ENCODE results near the gene DYNLT4.
"Not testable (repeated sequence)": the region's sequence is repeated elsewhere in the genome, so short reads cannot be mapped to it uniquely, and the experiment has no call there.

DYNLT4 gene

DNA sequence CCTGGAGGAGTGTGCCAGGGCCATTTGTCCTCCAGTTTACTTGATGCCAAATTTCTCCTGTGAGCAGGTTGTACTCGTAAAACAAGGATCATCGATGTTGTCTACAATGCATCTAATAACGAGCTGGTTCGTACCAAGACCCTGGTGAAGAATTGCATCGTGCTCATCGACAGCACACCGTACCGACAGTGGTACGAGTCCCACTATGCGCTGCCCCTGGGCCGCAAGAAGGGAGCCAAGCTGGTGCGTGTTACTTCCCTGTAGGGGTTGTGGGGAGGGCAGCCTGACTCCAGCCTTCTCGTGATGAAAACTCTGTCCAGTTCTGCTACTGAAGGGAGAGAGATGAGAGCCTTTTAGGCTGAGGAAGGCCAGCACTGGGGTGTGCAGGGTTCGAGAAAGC, 29.6 kb downstream of the DYNLT4 start:
- H3K27me3 ChIP-seq (ENCODE audit: insufficient read depth, low read depth): no peaks in the 10 kb centered on the region
- H3K9ac ChIP-seq: no peak overlapping the region; the same call in 1 of the 2 replicates
- peaks cover 23% of the 10 kb centered on the region; the same call in 1 of the 2 replicates for H3K36me3 ChIP-seq (ENCODE audit: insufficient read depth)
- TF ChIP-seq, protein P1, sequence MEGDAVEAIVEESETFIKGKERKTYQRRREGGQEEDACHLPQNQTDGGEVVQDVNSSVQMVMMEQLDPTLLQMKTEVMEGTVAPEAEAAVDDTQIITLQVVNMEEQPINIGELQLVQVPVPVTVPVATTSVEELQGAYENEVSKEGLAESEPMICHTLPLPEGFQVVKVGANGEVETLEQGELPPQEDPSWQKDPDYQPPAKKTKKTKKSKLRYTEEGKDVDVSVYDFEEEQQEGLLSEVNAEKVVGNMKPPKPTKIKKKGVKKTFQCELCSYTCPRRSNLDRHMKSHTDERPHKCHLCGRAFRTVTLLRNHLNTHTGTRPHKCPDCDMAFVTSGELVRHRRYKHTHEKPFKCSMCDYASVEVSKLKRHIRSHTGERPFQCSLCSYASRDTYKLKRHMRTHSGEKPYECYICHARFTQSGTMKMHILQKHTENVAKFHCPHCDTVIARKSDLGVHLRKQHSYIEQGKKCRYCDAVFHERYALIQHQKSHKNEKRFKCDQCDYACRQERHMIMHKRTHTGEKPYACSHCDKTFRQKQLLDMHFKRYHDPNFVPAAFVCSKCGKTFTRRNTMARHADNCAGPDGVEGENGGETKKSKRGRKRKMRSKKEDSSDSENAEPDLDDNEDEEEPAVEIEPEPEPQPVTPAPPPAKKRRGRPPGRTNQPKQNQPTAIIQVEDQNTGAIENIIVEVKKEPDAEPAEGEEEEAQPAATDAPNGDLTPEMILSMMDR (conservative IDR thresholded peaks at IDR 0.05; ENCODE audit: low read depth, low read length): no peak
- H3K4me3 ChIP-seq (IDR thresholded peaks at IDR 0.05; ENCODE audit: insufficient read depth, low read depth, low read length): no peak overlapping the region
- peaks cover 39% of the 10 kb centered on the region for H3K79me2 ChIP-seq (ENCODE audit: insufficient read depth, low read depth)
- H2AFZ ChIP-seq (ENCODE audit: low read depth): no peak overlapping the region
- H3K4me2 ChIP-seq: peak overlapping the region; percentile 94; the same call in 1 of the 2 replicates
- H3K27ac ChIP-seq: no peak overlapping the region
- peaks cover 6% of the 10 kb centered on the region; the same call in 1 of the 2 replicates for H4K20me1 ChIP-seq (ENCODE audit: insufficient read depth)
- peaks cover 23% of the 10 kb centered on the region for H3K4me1 ChIP-seq (ENCODE audit: low read depth, poor library complexity, severe bottlenecking)

DNA sequence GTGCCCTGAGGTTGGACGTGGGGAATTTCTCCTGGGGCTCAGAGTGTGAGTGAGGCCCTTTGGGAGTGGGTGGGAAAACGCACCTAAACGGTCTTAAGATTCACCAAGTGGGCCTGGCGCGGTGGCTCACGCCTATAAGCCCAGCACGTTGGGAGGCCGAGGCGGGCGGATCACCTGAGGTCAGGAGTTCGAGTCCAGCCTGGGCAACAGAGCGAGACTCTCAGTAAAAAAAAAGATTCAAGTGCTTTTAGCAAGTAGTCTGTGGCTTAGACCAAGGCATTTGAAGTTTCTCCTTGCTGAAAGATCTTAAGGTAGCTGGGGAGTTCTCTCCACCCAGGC, 30.5 kb downstream of the DYNLT4 start:
- peak overlapping the region; percentile 10 for H3K4me3 ChIP-seq (IDR thresholded peaks at IDR 0.05; ENCODE audit: insufficient read depth, low read depth, low read length)
- H3K4me2 ChIP-seq: peak overlapping the region; percentile 94
- no peak overlapping the region for H2AFZ ChIP-seq (ENCODE audit: low read depth)
- H3K27ac ChIP-seq: peak overlapping the region; percentile 91; the same call in 1 of the 2 replicates
- H3K79me2 ChIP-seq (ENCODE audit: insufficient read depth, low read depth): peaks cover 39% of the 10 kb centered on the region
- peaks cover 23% of the 10 kb centered on the region for H3K4me1 ChIP-seq (ENCODE audit: low read depth, poor library complexity, severe bottlenecking)
- H4K20me1 ChIP-seq (ENCODE audit: insufficient read depth): peaks cover 6% of the 10 kb centered on the region; the same call in 1 of the 2 replicates
- H3K27me3 ChIP-seq (ENCODE audit: insufficient read depth, low read depth): no peaks in the 10 kb centered on the region
- H3K9ac ChIP-seq: peak overlapping the region; percentile 99; the same call in 1 of the 2 replicates
- H3K36me3 ChIP-seq (ENCODE audit: insufficient read depth): peaks cover 23% of the 10 kb centered on the region; the same call in 1 of the 2 replicates
- TF ChIP-seq, protein P1 (conservative IDR thresholded peaks at IDR 0.05; ENCODE audit: low read depth, low read length): no peak

DNA sequence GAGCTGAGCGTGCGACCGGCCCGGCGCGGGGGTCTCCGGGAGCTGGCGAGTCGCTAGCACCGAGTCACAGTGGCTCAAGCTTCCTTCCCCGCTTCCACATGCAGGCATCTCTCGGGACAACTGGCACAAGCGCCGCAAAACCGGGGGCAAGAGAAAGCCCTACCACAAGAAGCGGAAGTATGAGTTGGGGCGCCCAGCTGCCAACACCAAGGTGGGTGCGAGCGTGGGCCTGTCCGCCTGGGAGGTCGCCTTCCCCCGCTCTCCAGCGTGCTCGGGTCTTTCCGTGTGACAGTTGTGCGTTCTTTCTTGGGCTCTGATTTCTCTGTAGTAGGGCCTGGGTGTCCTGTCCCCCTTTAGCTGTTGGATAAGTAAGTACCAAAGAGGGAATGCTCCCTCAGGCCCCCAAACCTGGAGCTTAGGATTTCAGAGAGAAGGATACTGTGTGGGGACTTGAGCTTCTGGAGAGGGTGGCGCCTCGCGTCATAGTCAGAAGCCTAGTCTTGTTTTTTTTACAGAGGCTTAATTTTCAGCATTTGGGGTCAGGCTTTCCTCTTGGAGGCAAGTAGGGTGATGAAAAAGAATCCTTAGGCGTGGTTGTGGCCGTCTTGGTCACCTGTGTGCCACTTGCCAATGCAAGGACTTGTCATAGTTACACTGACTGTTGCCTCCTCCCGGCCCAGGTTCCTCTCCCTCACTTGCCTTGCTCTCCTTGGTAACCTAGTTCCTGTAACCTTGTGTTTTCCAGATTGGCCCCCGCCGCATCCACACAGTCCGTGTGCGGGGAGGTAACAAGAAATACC, 31.0 kb downstream of the DYNLT4 start:
- H2AFZ ChIP-seq (ENCODE audit: low read depth): peak overlapping the region; percentile 46; the same call in 1 of the 2 replicates
- no peaks in the 10 kb centered on the region for H3K27me3 ChIP-seq (ENCODE audit: insufficient read depth, low read depth)
- TF ChIP-seq, protein P1 (conservative IDR thresholded peaks at IDR 0.05; ENCODE audit: low read depth, low read length): no peak
- H3K4me2 ChIP-seq: peak overlapping the region; percentile 94
- H3K9ac ChIP-seq: peak overlapping the region; percentile 99
- peaks cover 23% of the 10 kb centered on the region for H3K4me1 ChIP-seq (ENCODE audit: low read depth, poor library complexity, severe bottlenecking)
- H3K27ac ChIP-seq: peak overlapping the region; percentile 91
- peaks cover 23% of the 10 kb centered on the region; the same call in 1 of the 2 replicates for H3K36me3 ChIP-seq (ENCODE audit: insufficient read depth)
- peaks cover 6% of the 10 kb centered on the region; the same call in 1 of the 2 replicates for H4K20me1 ChIP-seq (ENCODE audit: insufficient read depth)
- peaks cover 39% of the 10 kb centered on the region for H3K79me2 ChIP-seq (ENCODE audit: insufficient read depth, low read depth)
- peak overlapping the region; percentile 88 for H3K4me3 ChIP-seq (IDR thresholded peaks at IDR 0.05; ENCODE audit: insufficient read depth, low read depth, low read length)

DNA sequence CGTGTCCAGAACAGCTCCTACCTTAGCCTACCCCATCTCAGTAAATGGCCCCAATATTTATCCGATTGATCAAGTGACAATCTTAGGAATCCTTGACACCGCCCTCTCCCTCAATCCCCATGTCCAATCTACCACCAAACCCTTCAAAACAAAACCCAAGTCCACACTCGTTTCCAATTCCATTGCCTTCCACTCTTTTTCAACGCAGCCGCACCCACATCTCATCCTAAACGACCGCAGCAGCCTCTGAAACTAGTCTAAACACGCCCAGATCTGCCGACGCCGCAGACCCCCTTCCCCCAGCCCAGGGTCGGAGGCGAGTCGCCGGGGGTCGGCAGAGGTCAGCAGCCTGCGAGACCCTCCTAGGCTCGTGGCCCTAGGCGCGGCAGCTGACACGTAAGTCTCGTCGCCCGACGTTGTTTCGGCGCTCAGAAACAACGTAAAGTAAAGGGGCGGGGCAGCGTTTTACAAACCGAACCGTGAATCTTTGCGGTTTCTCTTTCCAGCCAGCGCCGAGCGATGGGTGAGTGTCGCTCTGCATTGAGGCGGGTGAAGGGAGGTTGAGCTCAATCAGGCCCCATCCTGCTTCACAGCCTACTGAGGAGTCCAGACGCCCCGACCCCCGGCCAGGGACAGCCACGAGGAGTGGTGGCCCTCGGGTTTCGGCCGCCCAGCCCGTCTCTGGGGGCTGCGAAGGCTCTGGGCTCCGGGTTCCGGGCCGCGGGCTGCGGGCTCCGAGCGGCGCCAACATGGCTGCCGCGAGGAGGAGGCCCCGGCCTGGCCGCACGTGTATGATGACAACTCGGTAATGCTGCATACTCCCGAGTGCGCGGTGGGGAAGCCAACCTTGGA, 31.8 kb downstream of the DYNLT4 start, which contains the start of gene RPS8:
TSS of gene RPS8 (plus strand) at position 463 of the 852 bp plus-strand sequence. CDS start at position 520, 57 bp downstream.
- H3K27me3 ChIP-seq (ENCODE audit: insufficient read depth, low read depth): no peaks in the 10 kb centered on the region
- peaks cover 23% of the 10 kb centered on the region for H3K4me1 ChIP-seq (ENCODE audit: low read depth, poor library complexity, severe bottlenecking)
- peak within 1 kb of the TSS; percentile 88 for H3K4me3 ChIP-seq (IDR thresholded peaks at IDR 0.05; ENCODE audit: insufficient read depth, low read depth, low read length)
- TF ChIP-seq, protein P1 (conservative IDR thresholded peaks at IDR 0.05; ENCODE audit: low read depth, low read length): no peak
- peaks cover 6% of the 10 kb centered on the region; the same call in 1 of the 2 replicates for H4K20me1 ChIP-seq (ENCODE audit: insufficient read depth)
- peak within 1 kb of the TSS; percentile 91 for H3K27ac ChIP-seq
- peak within 1 kb of the TSS; percentile 46 for H2AFZ ChIP-seq (ENCODE audit: low read depth)
- peaks cover 23% of the 10 kb centered on the region; the same call in 1 of the 2 replicates for H3K36me3 ChIP-seq (ENCODE audit: insufficient read depth)
- peaks cover 39% of the 10 kb centered on the region for H3K79me2 ChIP-seq (ENCODE audit: insufficient read depth, low read depth)
- H3K4me2 ChIP-seq: peak within 1 kb of the TSS; percentile 94
- peak within 1 kb of the TSS; percentile 99 for H3K9ac ChIP-seq

DNA sequence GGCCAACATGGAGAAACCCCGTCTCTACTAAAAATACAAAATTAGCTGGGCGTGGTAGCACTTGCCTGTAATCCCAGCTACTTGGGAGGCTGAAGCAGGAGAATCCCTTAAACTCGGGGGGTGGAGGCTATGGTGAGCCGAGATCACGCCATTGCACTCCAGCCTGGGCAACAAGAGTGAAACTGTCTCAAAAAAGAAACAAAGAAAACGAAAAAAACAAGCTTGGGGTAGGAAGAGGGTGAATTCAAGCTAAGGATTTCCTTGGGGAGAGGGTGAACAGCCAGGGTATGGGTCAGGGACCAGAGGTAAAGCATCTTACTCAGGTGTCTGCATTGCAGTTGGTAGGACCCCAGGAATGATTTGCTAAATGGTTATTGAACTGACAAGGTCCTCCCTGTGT, 40.7 kb downstream of the DYNLT4 start:
- not testable (repeated sequence) for H3K79me2 ChIP-seq (ENCODE audit: insufficient read depth, low read depth); H4K20me1 ChIP-seq (ENCODE audit: insufficient read depth); H3K36me3 ChIP-seq (ENCODE audit: insufficient read depth); H3K27ac ChIP-seq; H3K4me1 ChIP-seq (ENCODE audit: low read depth, poor library complexity, severe bottlenecking); H3K27me3 ChIP-seq (ENCODE audit: insufficient read depth, low read depth); H2AFZ ChIP-seq (ENCODE audit: low read depth); H3K4me2 ChIP-seq; H3K9ac ChIP-seq; H3K4me3 ChIP-seq (IDR thresholded peaks at IDR 0.05; ENCODE audit: insufficient read depth, low read depth, low read length)
